WTC11 (cell line): ENCODE data around the gene PLEK. TPM values are rescaled to one million over a fixed set of nuclear protein-coding genes. Genes with fewer than 3 reads are reported as not detected.

Experiments
- ATAC-seq: fragments of 200-7000 bp; cut with Tn5 transposase; 2 replicates; pipeline ENCODE4 v1.10.0; 2021; ENCODE audit warnings: mild to moderate bottlenecking, moderate library complexity
- CTCF ChIA-PET: fragments of 300-600 bp; sonication (Branson Sonifier 250); formaldehyde crosslinking; loops from one replicate; lab custom pipeline; 2021; ENCODE audit warnings: antibody characterized with exemption; lab: Charles Lee
- POLR2A ChIA-PET: fragments of 350-600 bp; sonication (Branson Sonifier 250); formaldehyde crosslinking; loops from one replicate; lab custom pipeline; 2021; ENCODE audit warnings: antibody characterized with exemption; lab: Charles Lee
- DNase-seq: peaks from one replicate; pipeline ENCODE4 v3.0.0; 2021; ENCODE audit warnings: low spot score
- H3K27ac Mint-ChIP-seq: 2 replicates; pipeline ENCODE4 v1.8.0; 2021; ENCODE audit warnings: mixed read lengths
- H3K27me3 Mint-ChIP-seq: 2 replicates; pipeline ENCODE4 v1.8.0; 2021; ENCODE audit warnings: low read depth, mild to moderate bottlenecking, moderate library complexity, mixed read lengths
- H3K36me3 Mint-ChIP-seq: 2 replicates; pipeline ENCODE4 v1.8.0; 2021; ENCODE audit warnings: mixed read lengths
- H3K4me1 Mint-ChIP-seq: 2 replicates; pipeline ENCODE4 v1.8.0; 2022; ENCODE audit warnings: mixed read lengths
- H3K4me3 Mint-ChIP-seq: 2 replicates; pipeline ENCODE4 v1.8.0; 2021; ENCODE audit warnings: mild to moderate bottlenecking, moderate library complexity, mixed read lengths
- H3K9me3 Mint-ChIP-seq: 2 replicates; pipeline ENCODE4 v1.8.0; 2021; ENCODE audit warnings: mixed read lengths
- E2F5 ChIP-seq: sonication (generic); formaldehyde crosslinking; IDR thresholded peaks from 2 replicates; pipeline ENCODE4 v1.8.1; 2022; ENCODE audit warnings: mild to moderate bottlenecking, moderate library complexity, missing genetic modification reagents
- FOXJ3 ChIP-seq: sonication (generic); formaldehyde crosslinking; IDR thresholded peaks from 2 replicates; pipeline ENCODE4 v1.9.0; 2021; ENCODE audit warnings: missing genetic modification reagents, mild to moderate bottlenecking, borderline replicate concordance
- FOXK1 ChIP-seq: sonication (generic); formaldehyde crosslinking; IDR thresholded peaks from 2 replicates; pipeline ENCODE4 v1.8.0; 2022; ENCODE audit warnings: mild to moderate bottlenecking, moderate library complexity, missing genetic modification reagents
- GRHL2 ChIP-seq: fragments of 250-450 bp; sonication (Bioruptor Pico); IDR thresholded peaks from 2 replicates; pipeline ENCODE4 v1.8.0; 2022; ENCODE audit warnings: mild to moderate bottlenecking, moderate library complexity; ENCODE audit not compliant: insufficient replicate concordance, severe bottlenecking
- JUN ChIP-seq: sonication (generic); formaldehyde crosslinking; IDR thresholded peaks from 2 replicates; pipeline ENCODE4 v1.8.0; 2023; ENCODE audit warnings: mild to moderate bottlenecking, missing genetic modification reagents
- NFYB ChIP-seq: sonication (generic); formaldehyde crosslinking; conservative IDR thresholded peaks from 2 replicates; pipeline ENCODE4 v1.8.0; 2022; ENCODE audit warnings: low read depth, missing genetic modification reagents
- NR1H2 ChIP-seq: sonication (generic); formaldehyde crosslinking; IDR thresholded peaks from 2 replicates; pipeline ENCODE4 v1.9.0; 2021; ENCODE audit warnings: mild to moderate bottlenecking, moderate library complexity, missing genetic modification reagents
- NR2C2 ChIP-seq: sonication (generic); formaldehyde crosslinking; IDR thresholded peaks from 2 replicates; pipeline ENCODE4 v1.8.0; 2022; ENCODE audit warnings: mild to moderate bottlenecking, missing genetic modification reagents
- PRRX2 ChIP-seq: fragments of 250-450 bp; sonication (Bioruptor Pico); IDR thresholded peaks from 2 replicates; pipeline ENCODE4 v1.8.0; 2021; ENCODE audit warnings: mild to moderate bottlenecking
- SMAD3 ChIP-seq: sonication (generic); formaldehyde crosslinking; IDR thresholded peaks from 2 replicates; pipeline ENCODE4 v1.8.0; 2022; ENCODE audit warnings: missing genetic modification reagents, mild to moderate bottlenecking, borderline replicate concordance
- USF1 ChIP-seq: sonication (generic); formaldehyde crosslinking; IDR thresholded peaks from 2 replicates; pipeline ENCODE4 v1.8.0; 2022; ENCODE audit warnings: mild to moderate bottlenecking, missing genetic modification reagents
- ZBTB21 ChIP-seq: sonication (generic); formaldehyde crosslinking; IDR thresholded peaks from 2 replicates; pipeline ENCODE4 v1.8.1; 2023; ENCODE audit warnings: mild to moderate bottlenecking, missing genetic modification reagents, borderline replicate concordance
- ZNF263 ChIP-seq: sonication (generic); formaldehyde crosslinking; IDR thresholded peaks from 2 replicates; pipeline ENCODE4 v1.8.1; 2022; ENCODE audit warnings: low read depth, mild to moderate bottlenecking, moderate library complexity, missing genetic modification reagents
- ZNF416 ChIP-seq: fragments of 250-450 bp; sonication (Bioruptor Pico); IDR thresholded peaks from 2 replicates; pipeline ENCODE4 v1.9.0; 2021; ENCODE audit warnings: mild to moderate bottlenecking, inconsistent platforms
- ZNF425 ChIP-seq: fragments of 250-450 bp; sonication (Bioruptor Pico); conservative IDR thresholded peaks from 2 replicates; pipeline ENCODE4 v1.9.0; 2021; ENCODE audit warnings: mild to moderate bottlenecking
- total RNA-seq: library from RNA; stranded (reverse); gene quantifications from 3 replicates; pipeline ENCODE4 v1.2.3, GENCODE V29; 2021
- TF ChIP-seq, protein P1 (sequence below): sonication (generic); formaldehyde crosslinking; IDR thresholded peaks from 2 replicates; pipeline ENCODE4 v1.8.0; 2023; ENCODE audit warnings: mild to moderate bottlenecking, missing genetic modification reagents
- TF ChIP-seq, protein P2 (sequence below): sonication (generic); formaldehyde crosslinking; conservative IDR thresholded peaks from 2 replicates; pipeline ENCODE4 v1.8.1; 2022; ENCODE audit warnings: mild to moderate bottlenecking, missing genetic modification reagents
- TF ChIP-seq, protein P3 (sequence below): fragments of 250-450 bp; sonication (Bioruptor Pico); IDR thresholded peaks from 2 replicates; pipeline ENCODE4 v1.9.0; 2021; ENCODE audit warnings: mild to moderate bottlenecking
- TF ChIP-seq, protein P4 (sequence below): sonication (generic); formaldehyde crosslinking; IDR thresholded peaks from 2 replicates; pipeline ENCODE4 v1.8.1; 2022; ENCODE audit warnings: missing genetic modification reagents, borderline replicate concordance
- TF ChIP-seq, protein P5 (sequence below): sonication (generic); formaldehyde crosslinking; IDR thresholded peaks from 2 replicates; pipeline ENCODE4 v1.8.1; 2022; ENCODE audit warnings: mild to moderate bottlenecking, missing genetic modification reagents, moderate library complexity, borderline replicate concordance

The PLEK gene
- total RNA-seq, 1 experiment from 2014 or later: 0.26 TPM

DNA sequence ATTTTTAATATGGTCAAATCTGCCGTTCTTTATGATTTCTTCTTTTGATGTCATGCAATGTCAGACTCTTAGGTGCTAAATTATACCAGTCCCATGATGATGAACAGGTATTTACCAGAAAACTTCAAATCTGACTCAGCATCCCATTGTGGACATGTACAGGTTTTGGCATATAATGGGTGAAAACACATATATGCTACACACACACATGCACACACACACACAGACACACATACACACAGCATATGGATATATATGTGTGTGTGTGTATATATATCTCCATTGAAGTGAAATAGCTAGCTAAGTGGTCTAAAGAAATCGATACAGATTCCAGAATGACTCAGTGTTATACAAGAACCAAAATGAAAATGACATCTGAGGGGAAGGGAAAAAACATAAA is 7.4 kb downstream of the PLEK start:
- Mint-ChIP-seq H3K27ac (no peak overlapping the region), H3K36me3 (no peaks in the 10 kb centered on the region), H3K27me3 (no peaks in the 10 kb centered on the region), H3K4me3 (no peak overlapping the region), H3K9me3 (0 out of 2 replicates have a peak, but pooled peaks cover 3% of the 10 kb centered on the region), H3K4me1 (peaks cover 4% of the 10 kb centered on the region)
- DNase-seq (no peak), ATAC-seq (no peak)
- CTCF ChIA-PET: interaction anchor here (1.0 kb wide), 1 partner anchor 69 kb away, joined by 3 read pairs; no protein-coding TSS in a partner anchor
- TF ChIP-seq E2F5 (no peak), GRHL2 (CRISPR knock-in tag) (no peak), NFYB (CRISPR knock-in tag) (no peak), JUN (no peak), FOXJ3 (no peak), ZNF425 (no peak), NR1H2 (CRISPR knock-in tag) (no peak), PRRX2 (CRISPR knock-in tag) (no peak)
- TF ChIP-seq, protein P1, sequence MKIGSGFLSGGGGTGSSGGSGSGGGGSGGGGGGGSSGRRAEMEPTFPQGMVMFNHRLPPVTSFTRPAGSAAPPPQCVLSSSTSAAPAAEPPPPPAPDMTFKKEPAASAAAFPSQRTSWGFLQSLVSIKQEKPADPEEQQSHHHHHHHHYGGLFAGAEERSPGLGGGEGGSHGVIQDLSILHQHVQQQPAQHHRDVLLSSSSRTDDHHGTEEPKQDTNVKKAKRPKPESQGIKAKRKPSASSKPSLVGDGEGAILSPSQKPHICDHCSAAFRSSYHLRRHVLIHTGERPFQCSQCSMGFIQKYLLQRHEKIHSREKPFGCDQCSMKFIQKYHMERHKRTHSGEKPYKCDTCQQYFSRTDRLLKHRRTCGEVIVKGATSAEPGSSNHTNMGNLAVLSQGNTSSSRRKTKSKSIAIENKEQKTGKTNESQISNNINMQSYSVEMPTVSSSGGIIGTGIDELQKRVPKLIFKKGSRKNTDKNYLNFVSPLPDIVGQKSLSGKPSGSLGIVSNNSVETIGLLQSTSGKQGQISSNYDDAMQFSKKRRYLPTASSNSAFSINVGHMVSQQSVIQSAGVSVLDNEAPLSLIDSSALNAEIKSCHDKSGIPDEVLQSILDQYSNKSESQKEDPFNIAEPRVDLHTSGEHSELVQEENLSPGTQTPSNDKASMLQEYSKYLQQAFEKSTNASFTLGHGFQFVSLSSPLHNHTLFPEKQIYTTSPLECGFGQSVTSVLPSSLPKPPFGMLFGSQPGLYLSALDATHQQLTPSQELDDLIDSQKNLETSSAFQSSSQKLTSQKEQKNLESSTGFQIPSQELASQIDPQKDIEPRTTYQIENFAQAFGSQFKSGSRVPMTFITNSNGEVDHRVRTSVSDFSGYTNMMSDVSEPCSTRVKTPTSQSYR: no peak
- TF ChIP-seq, protein P2, sequence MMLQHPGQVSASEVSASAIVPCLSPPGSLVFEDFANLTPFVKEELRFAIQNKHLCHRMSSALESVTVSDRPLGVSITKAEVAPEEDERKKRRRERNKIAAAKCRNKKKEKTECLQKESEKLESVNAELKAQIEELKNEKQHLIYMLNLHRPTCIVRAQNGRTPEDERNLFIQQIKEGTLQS (CRISPR knock-in tag): no peak
- POLR2A ChIA-PET: no interaction called here

DNA sequence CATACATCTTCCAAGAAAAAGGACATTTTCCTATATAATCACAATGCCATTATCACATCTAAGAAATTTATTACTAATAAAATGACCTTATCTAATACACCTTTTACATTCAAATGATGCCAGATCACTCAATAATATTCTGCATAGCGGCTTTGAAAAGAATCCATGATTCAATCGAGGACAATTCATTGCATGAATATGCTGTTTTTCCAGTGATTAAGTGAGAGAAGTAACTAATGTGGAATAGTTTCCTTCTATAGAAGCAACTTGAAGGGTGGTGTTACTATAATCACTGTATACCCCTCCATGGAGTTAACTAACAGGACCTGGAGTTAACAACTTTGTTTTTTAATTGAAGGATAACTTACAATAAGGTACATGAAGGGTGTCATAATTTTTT is 9.1 kb downstream of the PLEK start:
- CTCF ChIA-PET: no interaction called here
- Mint-ChIP-seq H3K4me1 (peaks cover 4% of the 10 kb centered on the region), H3K36me3 (no peaks in the 10 kb centered on the region), H3K27ac (no peak overlapping the region), H3K27me3 (no peaks in the 10 kb centered on the region), H3K9me3 (no peaks in the 10 kb centered on the region), H3K4me3 (no peak overlapping the region)
- no peak for DNase-seq
- no peak for ATAC-seq
- POLR2A ChIA-PET: no interaction called here
- TF ChIP-seq ZBTB21 (CRISPR knock-in tag) (no peak), NR2C2 (no peak), ZNF263 (CRISPR knock-in tag) (no peak), USF1 (CRISPR knock-in tag) (no peak), ZNF416 (CRISPR knock-in tag) (no peak), SMAD3 (no peak), FOXK1 (CRISPR knock-in tag) (no peak)
- TF ChIP-seq, protein P3, sequence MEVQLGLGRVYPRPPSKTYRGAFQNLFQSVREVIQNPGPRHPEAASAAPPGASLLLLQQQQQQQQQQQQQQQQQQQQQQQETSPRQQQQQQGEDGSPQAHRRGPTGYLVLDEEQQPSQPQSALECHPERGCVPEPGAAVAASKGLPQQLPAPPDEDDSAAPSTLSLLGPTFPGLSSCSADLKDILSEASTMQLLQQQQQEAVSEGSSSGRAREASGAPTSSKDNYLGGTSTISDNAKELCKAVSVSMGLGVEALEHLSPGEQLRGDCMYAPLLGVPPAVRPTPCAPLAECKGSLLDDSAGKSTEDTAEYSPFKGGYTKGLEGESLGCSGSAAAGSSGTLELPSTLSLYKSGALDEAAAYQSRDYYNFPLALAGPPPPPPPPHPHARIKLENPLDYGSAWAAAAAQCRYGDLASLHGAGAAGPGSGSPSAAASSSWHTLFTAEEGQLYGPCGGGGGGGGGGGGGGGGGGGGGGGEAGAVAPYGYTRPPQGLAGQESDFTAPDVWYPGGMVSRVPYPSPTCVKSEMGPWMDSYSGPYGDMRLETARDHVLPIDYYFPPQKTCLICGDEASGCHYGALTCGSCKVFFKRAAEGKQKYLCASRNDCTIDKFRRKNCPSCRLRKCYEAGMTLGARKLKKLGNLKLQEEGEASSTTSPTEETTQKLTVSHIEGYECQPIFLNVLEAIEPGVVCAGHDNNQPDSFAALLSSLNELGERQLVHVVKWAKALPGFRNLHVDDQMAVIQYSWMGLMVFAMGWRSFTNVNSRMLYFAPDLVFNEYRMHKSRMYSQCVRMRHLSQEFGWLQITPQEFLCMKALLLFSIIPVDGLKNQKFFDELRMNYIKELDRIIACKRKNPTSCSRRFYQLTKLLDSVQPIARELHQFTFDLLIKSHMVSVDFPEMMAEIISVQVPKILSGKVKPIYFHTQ: no peak
- TF ChIP-seq, protein P4, sequence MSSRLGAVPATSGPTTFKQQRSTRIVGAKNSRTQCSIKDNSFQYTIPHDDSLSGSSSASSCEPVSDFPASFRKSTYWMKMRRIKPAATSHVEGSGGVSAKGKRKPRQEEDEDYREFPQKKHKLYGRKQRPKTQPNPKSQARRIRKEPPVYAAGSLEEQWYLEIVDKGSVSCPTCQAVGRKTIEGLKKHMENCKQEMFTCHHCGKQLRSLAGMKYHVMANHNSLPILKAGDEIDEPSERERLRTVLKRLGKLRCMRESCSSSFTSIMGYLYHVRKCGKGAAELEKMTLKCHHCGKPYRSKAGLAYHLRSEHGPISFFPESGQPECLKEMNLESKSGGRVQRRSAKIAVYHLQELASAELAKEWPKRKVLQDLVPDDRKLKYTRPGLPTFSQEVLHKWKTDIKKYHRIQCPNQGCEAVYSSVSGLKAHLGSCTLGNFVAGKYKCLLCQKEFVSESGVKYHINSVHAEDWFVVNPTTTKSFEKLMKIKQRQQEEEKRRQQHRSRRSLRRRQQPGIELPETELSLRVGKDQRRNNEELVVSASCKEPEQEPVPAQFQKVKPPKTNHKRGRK (CRISPR knock-in tag): no peak
- TF ChIP-seq, protein P5, sequence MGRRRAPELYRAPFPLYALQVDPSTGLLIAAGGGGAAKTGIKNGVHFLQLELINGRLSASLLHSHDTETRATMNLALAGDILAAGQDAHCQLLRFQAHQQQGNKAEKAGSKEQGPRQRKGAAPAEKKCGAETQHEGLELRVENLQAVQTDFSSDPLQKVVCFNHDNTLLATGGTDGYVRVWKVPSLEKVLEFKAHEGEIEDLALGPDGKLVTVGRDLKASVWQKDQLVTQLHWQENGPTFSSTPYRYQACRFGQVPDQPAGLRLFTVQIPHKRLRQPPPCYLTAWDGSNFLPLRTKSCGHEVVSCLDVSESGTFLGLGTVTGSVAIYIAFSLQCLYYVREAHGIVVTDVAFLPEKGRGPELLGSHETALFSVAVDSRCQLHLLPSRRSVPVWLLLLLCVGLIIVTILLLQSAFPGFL (CRISPR knock-in tag): no peak
